ENCODE measurements around the gene ZDHHC18. TPM values are rescaled to one million over a fixed set of nuclear protein-coding genes. Genes with fewer than 3 reads are reported as not detected.

Gene ZDHHC18
- total RNA-seq, 1 experiment from 2014 or later, result 31.0 TPM

GRCh38 chr1:26897351-26897750 lies 70.9 kb downstream of the ZDHHC18 start:
- Histone ChIP-seq H3K27ac (ENCODE audit: low read length) (no peak overlapping the region), H4K20me1 (ENCODE audit: insufficient read depth, low read depth, low read length) (no peaks in the 10 kb centered on the region), H3K9me3 (ENCODE audit: low read length) (no peaks in the 10 kb centered on the region), H2AFZ (ENCODE audit: low read length) (no peak overlapping the region), H3K4me1 (ENCODE audit: low read length) (peaks cover 18% of the 10 kb centered on the region), H3K79me2 (ENCODE audit: low read length) (peaks cover 32% of the 10 kb centered on the region), H3K9me2 (replicated peaks; ENCODE audit: insufficient read depth, low read length) (no peaks in the 10 kb centered on the region), H3K4me2 (ENCODE audit: low read depth, low read length, poor library complexity, severe bottlenecking) (no peak overlapping the region), H3K4me3 (ENCODE audit: low read length) (no peak overlapping the region), H3K27me3 (ENCODE audit: low read length) (no peaks in the 10 kb centered on the region), H3K9ac (ENCODE audit: low read length) (no peak overlapping the region), H3K36me3 (ENCODE audit: insufficient read depth, low read length) (peaks cover 5% of the 10 kb centered on the region; the same call in 1 of the 2 replicates)
- DNase-seq, result no peak

GRCh38 chr1:26900001-26900814 lies 73.7 kb downstream of the ZDHHC18 start, which contains the start of gene GPATCH3:
Gene GPATCH3 (minus strand): TSS chr1:26900467. CDS start chr1:26900442, 25 bp downstream.
- peaks cover 5% of the 10 kb centered on the region; the same call in 1 of the 2 replicates for H3K36me3 ChIP-seq (ENCODE audit: insufficient read depth, low read length)
- H3K4me2 ChIP-seq (ENCODE audit: low read depth, low read length, poor library complexity, severe bottlenecking), result peak within 1 kb of the TSS; percentile 78
- peaks cover 18% of the 10 kb centered on the region for H3K4me1 ChIP-seq (ENCODE audit: low read length)
- DNase-seq, result peak; percentile 96
- H3K9me2 ChIP-seq (replicated peaks; ENCODE audit: insufficient read depth, low read length), result no peaks in the 10 kb centered on the region
- H3K79me2 ChIP-seq (ENCODE audit: low read length), result peaks cover 32% of the 10 kb centered on the region
- no peaks in the 10 kb centered on the region for H4K20me1 ChIP-seq (ENCODE audit: insufficient read depth, low read depth, low read length)
- peak within 1 kb of the TSS; percentile 30 for H3K27ac ChIP-seq (ENCODE audit: low read length)
- no peaks in the 10 kb centered on the region for H3K27me3 ChIP-seq (ENCODE audit: low read length)
- H3K9ac ChIP-seq (ENCODE audit: low read length), result peak within 1 kb of the TSS; percentile 80
- peak within 1 kb of the TSS; percentile 81 for H3K4me3 ChIP-seq (ENCODE audit: low read length)
- H2AFZ ChIP-seq (ENCODE audit: low read length), result peak within 1 kb of the TSS; percentile 85
- H3K9me3 ChIP-seq (ENCODE audit: low read length), result no peaks in the 10 kb centered on the region

GRCh38 chr1:26900815-26901511 lies 74.5 kb downstream of the ZDHHC18 start:
- Histone ChIP-seq H3K9me3 (ENCODE audit: low read length) (no peaks in the 10 kb centered on the region), H3K4me1 (ENCODE audit: low read length) (peaks cover 18% of the 10 kb centered on the region), H3K27me3 (ENCODE audit: low read length) (no peaks in the 10 kb centered on the region), H3K4me3 (ENCODE audit: low read length) (peak overlapping the region; percentile 81), H2AFZ (ENCODE audit: low read length) (peak overlapping the region; percentile 85), H3K9me2 (replicated peaks; ENCODE audit: insufficient read depth, low read length) (no peaks in the 10 kb centered on the region), H3K4me2 (ENCODE audit: low read depth, low read length, poor library complexity, severe bottlenecking) (peak overlapping the region; percentile 78), H4K20me1 (ENCODE audit: insufficient read depth, low read depth, low read length) (no peaks in the 10 kb centered on the region), H3K36me3 (ENCODE audit: insufficient read depth, low read length) (peaks cover 5% of the 10 kb centered on the region; the same call in 1 of the 2 replicates), H3K9ac (ENCODE audit: low read length) (peak overlapping the region; percentile 80), H3K27ac (ENCODE audit: low read length) (peak overlapping the region; percentile 30; the same call in 1 of the 2 replicates), H3K79me2 (ENCODE audit: low read length) (peaks cover 32% of the 10 kb centered on the region)
- DNase-seq, result no peak

Small RNAs within 50 kb of the gene (small RNA-seq; reads per million reads assigned to genes)
- not detected for gene RN7SL165P

Other genes with a start within 250 kb of the ZDHHC18 start
- 55.8 and 73.1 TPM in 2 replicates for gene ARID1A, start 130.7 kb upstream of the ZDHHC18 start, total RNA-seq (2014; rRNA removed; shearing (Covaris generic); ENCODE audit: low replicate concordance)
- gene PIGV, start 38.7 kb upstream of the ZDHHC18 start, total RNA-seq (2014; rRNA removed; shearing (Covaris generic); ENCODE audit: low replicate concordance), result 5.8 and 15.7 TPM in 2 replicates
- 0.47 and 1.0 TPM in 2 replicates for gene SFN, start 36.5 kb downstream of the ZDHHC18 start, total RNA-seq (2014; rRNA removed; shearing (Covaris generic); ENCODE audit: low replicate concordance)
- 32.6 and 33.3 TPM in 2 replicates for gene GPN2, start 63.6 kb downstream of the ZDHHC18 start, total RNA-seq (2014; rRNA removed; shearing (Covaris generic); ENCODE audit: low replicate concordance)
- 5.6 and 10.1 TPM in 2 replicates for gene GPATCH3, start 73.8 kb downstream of the ZDHHC18 start, total RNA-seq (2014; rRNA removed; shearing (Covaris generic); ENCODE audit: low replicate concordance)
- gene NR0B2, start 87.3 kb downstream of the ZDHHC18 start, total RNA-seq (2014; rRNA removed; shearing (Covaris generic); ENCODE audit: low replicate concordance), result not detected in 2 replicates
- gene NUDC, start 95.1 kb downstream of the ZDHHC18 start, total RNA-seq (2014; rRNA removed; shearing (Covaris generic); ENCODE audit: low replicate concordance), result 28.1 and 76.6 TPM in 2 replicates
- gene KDF1, start 133.8 kb downstream of the ZDHHC18 start, total RNA-seq (2014; rRNA removed; shearing (Covaris generic); ENCODE audit: low replicate concordance), result 0.14 TPM in 1 of 2 replicates, not detected in the other
- not detected in 2 replicates for gene TRNP1, start 167.0 kb downstream of the ZDHHC18 start, total RNA-seq (2014; rRNA removed; shearing (Covaris generic); ENCODE audit: low replicate concordance)
- not detected in 2 replicates for gene TENT5B, start 186.2 kb downstream of the ZDHHC18 start, total RNA-seq (2014; rRNA removed; shearing (Covaris generic); ENCODE audit: low replicate concordance)